Spleen (tissue), 7 donors: Measurements from ENCODE around the gene PDGFC.

ENCODE experiments used
- CTCF ChIP-seq, 11 experiments: fragments of 200-600 bp in 7 of 11; fragments of 450-650 bp in 4 of 11; sonication (generic) in 4 of 11; IDR thresholded peaks in 8 of 11; conservative IDR thresholded peaks in 3 of 11; 1 replicate in 7 of 11; 2 replicates in 4 of 11; pipeline versions ENCODE4 v1.4.0 to v1.8.0; 2016 to 2021; ENCODE audit warnings: antibody characterized with exemption in 11 of 11, inconsistent platforms in 4 of 11, mild to moderate bottlenecking in 1 of 11
- POLR2A ChIP-seq, 3 donors: fragments of 450-650 bp; IDR thresholded peaks; one replicate each; pipeline ENCODE4 v1.5.1; 2017; ENCODE audit warnings: antibody characterized with exemption in 3 of 3, mild to moderate bottlenecking in 1 of 3
- POLR2AphosphoS5 ChIP-seq, 3 donors: sonication (generic); formaldehyde crosslinking; IDR thresholded peaks; one replicate each; pipeline ENCODE4 v1.5.1; 2017; ENCODE audit warnings: antibody characterized with exemption in 3 of 3
- donor health status: DM: no; HTN: no; CAD: no; lungs with moderate emphysema.
- donor health status: DM: no; HTN: no; CAD: no.
- donor health status: DM: no; HTN: no; CAD: no.

DNA sequence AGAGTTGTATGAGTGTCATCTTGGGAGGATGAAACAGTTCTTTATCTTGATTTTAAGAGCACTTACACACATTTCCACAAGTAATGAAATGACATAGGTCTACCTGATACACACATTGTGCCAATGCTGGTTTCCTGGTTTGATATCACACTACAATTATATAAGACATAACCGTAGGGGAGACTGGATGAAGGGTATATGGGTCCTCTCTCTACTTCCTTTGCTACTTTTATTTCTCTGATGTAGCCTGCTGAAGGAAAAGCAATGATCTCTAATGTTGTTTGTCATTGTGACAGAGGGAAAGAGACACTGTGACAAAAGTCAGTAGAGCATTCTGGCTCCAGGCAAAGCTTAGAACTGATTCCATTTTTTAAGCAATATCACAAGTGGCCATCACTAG is 238.0 kb downstream of the PDGFC start:
- TF ChIP-seq POLR2A (IDR thresholded peaks at IDR 0.05) (no peak), CTCF (IDR thresholded peaks at IDR 0.05 in 8 of 11, conservative IDR thresholded peaks at IDR 0.05 in 3 of 11) (no peak), POLR2AphosphoS5 (IDR thresholded peaks at IDR 0.05) (no peak)
